ENCODE results near the gene CREB3L2. TPM values are rescaled to one million over a fixed set of nuclear protein-coding genes. Genes with fewer than 3 reads are reported as not detected.
A peak's percentile ranks its signal among the peaks of the same experiment; 100 is the strongest.

Gene CREB3L2
- total and polyA plus RNA-seq, 7 donors = 2.2 to 14.7 (median 6.7) TPM

DNA sequence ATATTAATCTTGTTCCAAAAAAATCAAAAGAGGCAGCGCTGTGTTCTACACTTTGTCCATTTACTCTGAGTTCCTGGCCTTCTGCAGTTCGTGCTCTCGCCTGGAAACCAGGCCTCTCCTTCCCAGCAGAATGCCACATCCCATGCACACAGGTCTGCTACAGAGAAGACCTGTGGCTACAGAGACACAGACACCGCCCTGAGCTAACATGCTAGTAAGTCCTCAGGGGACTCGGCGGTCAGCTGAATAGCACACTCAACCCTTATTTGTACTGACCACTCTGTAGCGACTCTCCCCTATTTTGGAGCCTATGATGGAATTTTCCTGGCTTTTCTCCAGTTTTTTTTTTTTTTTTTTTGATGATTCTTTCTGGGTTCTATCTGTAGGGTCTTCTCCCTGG is 12.8 kb downstream of the CREB3L2 start:
- Histone ChIP-seq H3K4me1 (peaks cover 48% of the 10 kb centered on the region), H3K27me3 (ENCODE audit: insufficient read depth in 3 of 3, low read length in 2 of 3) (no peaks in the 10 kb centered on the region), H3K36me3 (ENCODE audit: insufficient read depth in 1 of 2, low read depth in 1 of 2) (no peaks in the 10 kb centered on the region), H3K9me3 (no peaks in the 10 kb centered on the region), H3K27ac (peak overlapping the region; percentile 28), H3K4me3 (no peak overlapping the region)
- WGBS, 3 donors = 47 to 62% (median 48%) methylated on average over 7 of the region's 7 CpGs
- no peak for TF ChIP-seq CTCF (IDR thresholded peaks at IDR 0.05)
- ATAC-seq (peak in 1 of 4 donors; percentile 40), DNase-seq (peak in 1 of 2 donors; percentile 67)
- intact Hi-C loops (cut with DNase I) = loop anchor here in 1 of 2 donors (5.0 kb wide), 1 partner anchor 47 kb away; no protein-coding TSS in a partner anchor

- intact Hi-C loops (cut with DNase I) = loop anchor here in 1 of 2 donors (5.0 kb wide), 1 partner anchor 46 kb away; no protein-coding TSS in a partner anchor
- Histone ChIP-seq H3K9me3 (no peaks in the 10 kb centered on the region), H3K27ac (no peak overlapping the region), H3K4me1 (peaks cover 51% of the 10 kb centered on the region), H3K36me3 (ENCODE audit: insufficient read depth in 1 of 2, low read depth in 1 of 2) (no peaks in the 10 kb centered on the region), H3K27me3 (ENCODE audit: insufficient read depth in 3 of 3, low read length in 2 of 3) (no peaks in the 10 kb centered on the region), H3K4me3 (no peak overlapping the region)
- ATAC-seq (peak in 2 of 4 donors; percentile 30 to 48), DNase-seq (no peak)
- 37 to 60% (median 40%) methylated on average over 4 of the region's 4 CpGs for WGBS, 3 donors
- no peak for TF ChIP-seq CTCF (IDR thresholded peaks at IDR 0.05)
Observed at GRCh38 chr7:137987968-137988367, 13.9 kb downstream of the CREB3L2 start.

DNA sequence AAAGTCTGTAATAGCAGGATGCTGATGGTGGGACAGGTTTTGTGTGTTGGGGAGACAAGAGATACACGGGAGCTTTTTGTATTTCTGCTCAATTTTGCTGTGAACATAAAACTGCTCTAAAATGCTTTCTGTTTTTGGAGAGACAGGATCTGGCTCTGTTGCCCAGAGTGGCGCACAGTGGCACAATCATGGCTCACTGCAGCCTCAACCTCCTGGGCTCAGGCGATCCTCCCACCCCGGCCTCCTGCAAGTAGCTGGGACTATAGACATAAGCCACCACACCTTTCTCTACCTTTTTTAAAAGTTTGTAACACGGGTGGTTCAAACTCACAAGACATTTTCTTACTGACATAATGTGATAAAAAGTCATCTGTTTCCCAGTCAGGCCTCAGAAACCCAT is 14.3 kb downstream of the CREB3L2 start:
- intact Hi-C loops (cut with DNase I) = loop anchor here in 1 of 2 donors (5.0 kb wide), 1 partner anchor 45 kb away; no protein-coding TSS in a partner anchor
- 80 to 88% (median 86%) methylated on average over 5 of the region's 5 CpGs for WGBS, 3 donors
- H3K4me1 ChIP-seq = peaks cover 47% of the 10 kb centered on the region

GRCh38 chr7:137987018-137987349 is 14.9 kb downstream of the CREB3L2 start:
- no peak for ATAC-seq
- 70 to 80% (median 76%) methylated on average over 3 of the region's 3 CpGs for WGBS, 3 donors
- Histone ChIP-seq H3K27me3 (ENCODE audit: insufficient read depth in 3 of 3, low read length in 2 of 3) (no peaks in the 10 kb centered on the region), H3K9me3 (no peaks in the 10 kb centered on the region), H3K4me3 (no peak overlapping the region), H3K36me3 (ENCODE audit: insufficient read depth in 1 of 2, low read depth in 1 of 2) (no peaks in the 10 kb centered on the region), H3K4me1 (peaks cover 42% of the 10 kb centered on the region), H3K27ac (peak overlapping the region; percentile 10)
- DNase-seq = no peak
- no peak for TF ChIP-seq CTCF (IDR thresholded peaks at IDR 0.05)
- intact Hi-C loops (cut with DNase I) = loop anchor here in 1 of 2 donors (5.0 kb wide), 1 partner anchor 45 kb away; no protein-coding TSS in a partner anchor

More for the DNA sequence above, 14.3 kb downstream of the CREB3L2 start:
- no peaks in the 10 kb centered on the region for H3K27me3 ChIP-seq (ENCODE audit: insufficient read depth in 3 of 3, low read length in 2 of 3)
- no peak overlapping the region for H3K4me3 ChIP-seq
- no peak overlapping the region for H3K27ac ChIP-seq
- DNase-seq (no peak), ATAC-seq (no peak)
- H3K9me3 ChIP-seq = no peaks in the 10 kb centered on the region
- no peaks in the 10 kb centered on the region for H3K36me3 ChIP-seq (ENCODE audit: insufficient read depth in 1 of 2, low read depth in 1 of 2)
- TF ChIP-seq CTCF (IDR thresholded peaks at IDR 0.05) = no peak

Measured in psoas muscle (tissue), 8 donors.